SK-N-SH treated with all-trans-retinoic acid at 6 μM for 48 hours (cell line): ENCODE data around the gene ZFYVE19.

Experiments
- ARNTL ChIP-seq: fragments of 450-650 bp; formaldehyde crosslinking; IDR thresholded peaks from 2 replicates; pipeline ENCODE4 v1.5.0; 2020; ENCODE audit warnings: low read depth, mild to moderate bottlenecking, moderate library complexity, borderline replicate concordance
- ESRRG ChIP-seq: fragments of 250-450 bp; sonication (Bioruptor Pico); IDR thresholded peaks from 2 replicates; pipeline ENCODE4 v1.6.1; 2021; ENCODE audit warnings: mild to moderate bottlenecking
- ZC3H10 ChIP-seq: fragments of 250-450 bp; sonication (Bioruptor Pico); IDR thresholded peaks from 2 replicates; pipeline ENCODE4 v1.5.1; 2021; ENCODE audit warnings: mild to moderate bottlenecking, moderate library complexity
- ZFP3 ChIP-seq: fragments of 250-450 bp; sonication (Bioruptor Pico); IDR thresholded peaks from 2 replicates; pipeline ENCODE4 v1.5.0; 2020; ENCODE audit warnings: mild to moderate bottlenecking, moderate library complexity
- ZFP30 ChIP-seq: fragments of 450-650 bp; formaldehyde crosslinking; IDR thresholded peaks from 2 replicates; pipeline ENCODE4 v1.5.0; 2022; ENCODE audit warnings: mild to moderate bottlenecking, moderate library complexity
- ZNF70 ChIP-seq: fragments of 450-650 bp; formaldehyde crosslinking; IDR thresholded peaks from 2 replicates; pipeline ENCODE4 v1.5.0; 2020; ENCODE audit warnings: mild to moderate bottlenecking, moderate library complexity
- ZNF8 ChIP-seq: fragments of 450-650 bp; formaldehyde crosslinking; IDR thresholded peaks from 2 replicates; pipeline ENCODE4 v1.5.0; 2020; ENCODE audit warnings: mild to moderate bottlenecking, moderate library complexity
- TF ChIP-seq, protein P1 (sequence below): fragments of 250-450 bp; sonication (Bioruptor Pico); IDR thresholded peaks from 2 replicates; pipeline ENCODE4 v1.8.0; 2020; ENCODE audit warnings: mild to moderate bottlenecking, moderate library complexity, borderline replicate concordance
- TF ChIP-seq, protein P2 (sequence below): fragments of 250-450 bp; sonication (Bioruptor Pico); IDR thresholded peaks from 2 replicates; pipeline ENCODE4 v1.5.1; 2020; ENCODE audit warnings: low read depth, mild to moderate bottlenecking, moderate library complexity
- TF ChIP-seq, protein P3 (sequence below): fragments of 250-450 bp; sonication (Bioruptor Pico); IDR thresholded peaks from 2 replicates; pipeline ENCODE4 v1.8.0; 2021; ENCODE audit warnings: low read depth, mild to moderate bottlenecking, moderate library complexity, borderline replicate concordance

DNA sequence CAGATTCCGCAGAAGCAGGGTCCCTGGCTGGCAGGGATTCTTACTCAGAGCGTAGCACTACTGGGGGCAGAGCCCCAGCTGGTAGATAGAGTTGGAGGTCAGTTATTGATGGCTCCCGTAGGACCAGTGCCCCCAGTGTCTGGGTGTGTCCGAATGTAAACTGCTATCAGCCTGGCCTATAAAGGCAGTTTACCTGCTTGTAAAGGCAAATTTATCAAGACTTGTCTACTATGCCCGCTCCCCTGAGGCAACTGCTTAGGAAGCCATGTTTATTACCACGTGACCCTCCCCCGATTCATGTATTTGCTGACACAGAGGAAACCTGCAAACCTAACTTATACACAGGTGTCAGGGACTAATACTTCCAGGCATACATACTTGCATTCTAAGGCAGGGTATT is 22.2 kb downstream of the ZFYVE19 start:
- TF ChIP-seq ZFP30 (CRISPR knock-in tag) (no peak), ESRRG (CRISPR knock-in tag) (no peak), ZNF70 (CRISPR knock-in tag) (no peak), ZFP3 (no peak), ARNTL (CRISPR knock-in tag) (no peak), ZNF8 (CRISPR knock-in tag) (no peak), ZC3H10 (CRISPR knock-in tag) (no peak)
- TF ChIP-seq, protein P1, sequence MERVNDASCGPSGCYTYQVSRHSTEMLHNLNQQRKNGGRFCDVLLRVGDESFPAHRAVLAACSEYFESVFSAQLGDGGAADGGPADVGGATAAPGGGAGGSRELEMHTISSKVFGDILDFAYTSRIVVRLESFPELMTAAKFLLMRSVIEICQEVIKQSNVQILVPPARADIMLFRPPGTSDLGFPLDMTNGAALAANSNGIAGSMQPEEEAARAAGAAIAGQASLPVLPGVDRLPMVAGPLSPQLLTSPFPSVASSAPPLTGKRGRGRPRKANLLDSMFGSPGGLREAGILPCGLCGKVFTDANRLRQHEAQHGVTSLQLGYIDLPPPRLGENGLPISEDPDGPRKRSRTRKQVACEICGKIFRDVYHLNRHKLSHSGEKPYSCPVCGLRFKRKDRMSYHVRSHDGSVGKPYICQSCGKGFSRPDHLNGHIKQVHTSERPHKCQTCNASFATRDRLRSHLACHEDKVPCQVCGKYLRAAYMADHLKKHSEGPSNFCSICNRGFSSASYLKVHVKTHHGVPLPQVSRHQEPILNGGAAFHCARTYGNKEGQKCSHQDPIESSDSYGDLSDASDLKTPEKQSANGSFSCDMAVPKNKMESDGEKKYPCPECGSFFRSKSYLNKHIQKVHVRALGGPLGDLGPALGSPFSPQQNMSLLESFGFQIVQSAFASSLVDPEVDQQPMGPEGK (CRISPR knock-in tag), result no peak
- TF ChIP-seq, protein P2, sequence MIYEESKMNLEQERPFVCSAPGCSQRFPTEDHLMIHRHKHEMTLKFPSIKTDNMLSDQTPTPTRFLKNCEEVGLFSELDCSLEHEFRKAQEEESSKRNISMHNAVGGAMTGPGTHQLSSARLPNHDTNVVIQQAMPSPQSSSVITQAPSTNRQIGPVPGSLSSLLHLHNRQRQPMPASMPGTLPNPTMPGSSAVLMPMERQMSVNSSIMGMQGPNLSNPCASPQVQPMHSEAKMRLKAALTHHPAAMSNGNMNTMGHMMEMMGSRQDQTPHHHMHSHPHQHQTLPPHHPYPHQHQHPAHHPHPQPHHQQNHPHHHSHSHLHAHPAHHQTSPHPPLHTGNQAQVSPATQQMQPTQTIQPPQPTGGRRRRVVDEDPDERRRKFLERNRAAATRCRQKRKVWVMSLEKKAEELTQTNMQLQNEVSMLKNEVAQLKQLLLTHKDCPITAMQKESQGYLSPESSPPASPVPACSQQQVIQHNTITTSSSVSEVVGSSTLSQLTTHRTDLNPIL (CRISPR knock-in tag), result no peak
- TF ChIP-seq, protein P3, sequence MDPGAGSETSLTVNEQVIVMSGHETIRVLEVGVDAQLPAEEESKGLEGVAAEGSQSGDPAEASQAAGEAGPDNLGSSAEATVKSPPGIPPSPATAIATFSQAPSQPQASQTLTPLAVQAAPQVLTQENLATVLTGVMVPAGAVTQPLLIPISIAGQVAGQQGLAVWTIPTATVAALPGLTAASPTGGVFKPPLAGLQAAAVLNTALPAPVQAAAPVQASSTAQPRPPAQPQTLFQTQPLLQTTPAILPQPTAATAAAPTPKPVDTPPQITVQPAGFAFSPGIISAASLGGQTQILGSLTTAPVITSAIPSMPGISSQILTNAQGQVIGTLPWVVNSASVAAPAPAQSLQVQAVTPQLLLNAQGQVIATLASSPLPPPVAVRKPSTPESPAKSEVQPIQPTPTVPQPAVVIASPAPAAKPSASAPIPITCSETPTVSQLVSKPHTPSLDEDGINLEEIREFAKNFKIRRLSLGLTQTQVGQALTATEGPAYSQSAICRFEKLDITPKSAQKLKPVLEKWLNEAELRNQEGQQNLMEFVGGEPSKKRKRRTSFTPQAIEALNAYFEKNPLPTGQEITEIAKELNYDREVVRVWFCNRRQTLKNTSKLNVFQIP, result no peak
